GM20000 (cell line): ENCODE measurements around the gene ACVR1C.
"Not testable (repeated sequence)": the region's sequence is repeated elsewhere in the genome, so short reads cannot be mapped to it uniquely, and the experiment has no call there.

Experiments used
- DNase-seq: peaks from one replicate; pipeline ENCODE4 v3.0.0; 2012; ENCODE audit warnings: low spot score
- CTCF ChIP-seq: IDR thresholded peaks from 2 replicates; pipeline ENCODE4 v1.5.1; 2012; ENCODE audit warnings: mild to moderate bottlenecking, control low read depth; ENCODE audit errors: extremely low read depth, missing control alignments

The ACVR1C gene

GRCh38 chr2:157557770-157558169 lies 70.9 kb downstream of the ACVR1C start:
- no peak for DNase-seq
- TF ChIP-seq CTCF, result no peak

- no peak for DNase-seq
- TF ChIP-seq CTCF, result no peak
Measured at GRCh38 chr2:157540102-157540501, 88.6 kb downstream of the ACVR1C start.

- no peak for TF ChIP-seq CTCF
- DNase-seq, result no peak
Measured at GRCh38 chr2:157538064-157538463, 90.6 kb downstream of the ACVR1C start.

GRCh38 chr2:157536815-157537214 lies 91.8 kb downstream of the ACVR1C start:
- TF ChIP-seq CTCF, result no peak
- DNase-seq, result no peak

DNA sequence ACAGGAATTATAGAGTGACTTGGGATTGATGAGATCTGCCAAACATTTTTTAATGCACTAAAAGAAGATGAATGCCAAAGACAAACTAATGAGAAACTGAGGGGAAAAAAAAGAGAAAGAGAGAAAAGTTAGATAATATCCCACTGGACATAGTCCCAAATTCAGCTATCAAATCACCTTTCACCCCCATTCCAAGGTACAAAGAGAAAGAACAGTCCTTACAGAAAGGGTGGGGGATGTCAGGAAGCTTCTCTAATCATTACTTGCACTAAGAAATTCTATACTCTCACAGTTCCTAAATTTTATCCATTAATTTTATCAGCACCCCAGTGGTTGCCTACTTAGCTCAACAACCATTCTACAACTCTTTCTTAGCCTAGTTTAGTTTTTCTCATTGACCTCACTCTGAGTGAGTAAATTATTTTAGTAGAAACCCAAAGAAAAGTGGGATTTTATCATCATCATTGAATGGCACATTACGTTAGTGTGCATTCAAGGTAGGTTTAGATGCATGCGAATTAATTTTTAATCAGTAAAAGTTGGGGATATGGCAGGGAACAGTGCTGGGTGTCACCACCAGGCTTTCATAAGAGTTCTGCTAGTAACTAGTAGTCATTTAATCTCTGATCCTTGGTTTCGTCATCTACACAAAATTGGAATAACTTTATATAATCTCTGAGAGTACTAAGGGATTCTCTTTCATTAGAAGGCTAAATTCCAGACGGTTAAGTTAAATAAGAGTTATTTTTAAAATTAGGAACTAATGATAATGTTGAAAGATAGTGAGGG lies 99.5 kb downstream of the ACVR1C start:
- no peak for DNase-seq
- TF ChIP-seq CTCF, result no peak

- no peak for DNase-seq
- no peak for TF ChIP-seq CTCF
Measured at GRCh38 chr2:157526070-157526469, 102.6 kb downstream of the ACVR1C start.

- no peak for TF ChIP-seq CTCF
- no peak for DNase-seq
Measured at GRCh38 chr2:157523270-157524247, 105.1 kb downstream of the ACVR1C start.

GRCh38 chr2:157514966-157515365 lies 113.7 kb downstream of the ACVR1C start:
- not testable (repeated sequence) for DNase-seq
